Vagina (tissue), 2 donors: ENCODE measurements around the gene CREBL2. TPM values are rescaled to one million over a fixed set of nuclear protein-coding genes. Genes with fewer than 3 reads are reported as not detected.

Experiments used
- DNase-seq, 2 donors: peaks; one replicate each; pipeline ENCODE4 v3.0.0-alpha.2; 2017; ENCODE audit errors: extremely low spot score in 2 of 2
- H3K27ac ChIP-seq: fragments of 200-600 bp; sonication (generic); one replicate; pipeline ENCODE4 v1.5.1; 2019
- H3K27me3 ChIP-seq: fragments of 200-600 bp; sonication (generic); one replicate; pipeline ENCODE4 v1.5.1; 2019
- H3K36me3 ChIP-seq, 2 donors: fragments of 200-600 bp; sonication (generic); one replicate each; pipeline ENCODE4 v1.5.1; 2017 to 2019
- H3K4me1 ChIP-seq: fragments of 200-600 bp; sonication (generic); one replicate; pipeline ENCODE4 v1.5.1; 2019
- H3K4me3 ChIP-seq, 2 donors: fragments of 200-600 bp; sonication (generic); 1 replicate in 1 of 2; 2 replicates in 1 of 2; pipeline ENCODE4 v1.5.1; 2016 to 2019
- H3K9me3 ChIP-seq: fragments of 200-600 bp; sonication (generic); one replicate; pipeline ENCODE4 v1.5.1; 2019
- CTCF ChIP-seq, 3 experiments: fragments of 450-650 bp in 2 of 3; fragments of 200-600 bp in 1 of 3; sonication (generic) in 1 of 3; IDR thresholded peaks; one replicate each; pipeline ENCODE4 v1.5.1; 2017 to 2019; ENCODE audit warnings: antibody characterized with exemption in 3 of 3, mild to moderate bottlenecking in 2 of 3, moderate library complexity in 2 of 3
- POLR2A ChIP-seq, 2 donors: fragments of 450-650 bp; IDR thresholded peaks; one replicate each; pipeline ENCODE4 v1.6.1; 2017; ENCODE audit warnings: antibody characterized with exemption in 2 of 2, mild to moderate bottlenecking in 2 of 2, moderate library complexity in 2 of 2
- POLR2AphosphoS5 ChIP-seq, 2 donors: sonication (generic); formaldehyde crosslinking; IDR thresholded peaks; one replicate each; pipeline ENCODE4 v1.9.0; 2017; ENCODE audit warnings: antibody characterized with exemption in 2 of 2, mild to moderate bottlenecking in 2 of 2, low read depth in 1 of 2; ENCODE audit not compliant: insufficient read depth in 1 of 2
- intact Hi-C: fragments of 100-400 bp; cut with DNase I; formaldehyde crosslinking; loops from one replicate; pipeline ENCODE4 v1.15.1; 2023
- total RNA-seq: library from RNA; depleted of rRNA; stranded (reverse); fragments of >200 nt; gene quantifications from one replicate; pipeline ENCODE4 v1.2.3, GENCODE V29; 2016

The CREBL2 gene
- total RNA-seq, 1 donor from 2014 or later, result 29.0 TPM

DNA sequence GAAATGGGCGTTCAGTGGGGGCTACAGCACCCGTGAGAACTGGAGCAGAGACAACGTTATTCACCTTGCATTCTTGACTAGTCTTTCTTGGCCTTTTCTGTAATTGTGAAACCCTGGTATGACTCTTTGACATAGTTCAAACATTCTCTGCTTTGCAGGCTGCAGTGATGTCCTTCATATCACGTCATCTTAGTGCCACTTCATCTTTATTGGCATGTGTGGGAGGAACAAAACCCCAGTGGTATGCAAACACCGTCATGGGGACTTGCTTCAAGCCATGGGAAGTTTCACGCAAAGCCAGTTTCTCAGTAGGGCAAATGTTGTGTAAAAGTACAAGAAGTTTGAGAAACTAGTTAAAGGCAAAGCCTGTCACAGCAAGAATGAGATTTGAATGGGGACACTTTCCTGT lies 28.8 kb upstream of the CREBL2 start:
- H3K4me3 ChIP-seq, result no peak overlapping the region
- peaks cover 4% of the 10 kb centered on the region for H3K4me1 ChIP-seq
- intact Hi-C loops, result no loop called here
- H3K27ac ChIP-seq, result no peak overlapping the region
- no peaks in the 10 kb centered on the region for H3K9me3 ChIP-seq
- no peak for DNase-seq
- no peaks in the 10 kb centered on the region for H3K36me3 ChIP-seq
- no peak for TF ChIP-seq POLR2A (IDR thresholded peaks at IDR 0.05)
- TF ChIP-seq CTCF (IDR thresholded peaks at IDR 0.05), result no peak
- TF ChIP-seq POLR2AphosphoS5 (IDR thresholded peaks at IDR 0.05; ENCODE audit: insufficient read depth in 1 of 2, low read depth in 1 of 2), result no peak
- H3K27me3 ChIP-seq, result no peaks in the 10 kb centered on the region

- TF ChIP-seq POLR2AphosphoS5 (IDR thresholded peaks at IDR 0.05; ENCODE audit: insufficient read depth in 1 of 2, low read depth in 1 of 2), result no peak
- no peak for TF ChIP-seq POLR2A (IDR thresholded peaks at IDR 0.05)
- no peak for TF ChIP-seq CTCF (IDR thresholded peaks at IDR 0.05)
- DNase-seq, result no peak
- H3K4me1 ChIP-seq, result peaks cover 4% of the 10 kb centered on the region
These were observed 28.0 kb upstream of the CREBL2 start for GRCh38 chr12:12583510-12584178.

DNA sequence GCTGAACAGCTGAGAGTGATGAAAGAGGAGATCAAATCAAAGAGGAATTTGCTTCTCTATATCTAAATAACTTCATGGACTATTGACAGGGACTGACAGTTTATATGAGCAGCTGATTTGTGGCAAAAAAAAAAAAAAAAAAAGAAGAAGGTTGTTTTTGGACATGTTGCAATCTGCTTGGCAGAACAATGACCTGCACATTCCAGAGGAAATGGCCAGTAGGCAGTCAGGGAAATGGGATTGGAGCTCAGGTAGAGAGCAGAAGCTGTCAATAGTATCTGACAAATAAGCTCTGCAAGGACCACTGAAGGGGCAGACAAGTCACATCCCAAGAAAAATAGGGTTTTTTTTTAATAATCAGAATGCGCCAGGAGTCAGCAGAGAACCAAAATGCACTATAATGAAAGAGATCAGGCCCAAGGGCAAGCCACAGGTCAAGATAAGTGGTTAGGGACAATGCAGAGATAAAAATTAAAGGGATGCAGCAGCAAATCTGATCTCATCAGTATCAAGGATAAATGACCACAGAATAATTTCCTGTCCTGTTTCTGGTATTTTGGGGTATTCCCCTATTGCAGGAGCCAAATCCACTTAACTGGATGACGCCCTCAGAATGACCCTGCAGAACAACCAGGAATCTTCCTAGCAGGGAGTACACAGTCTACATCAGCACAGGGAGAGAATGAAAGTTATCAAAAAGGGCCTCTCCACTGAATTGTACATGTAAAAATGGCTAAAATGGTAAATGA lies 26.4 kb upstream of the CREBL2 start:
- Histone ChIP-seq H3K9me3 (no peaks in the 10 kb centered on the region), H3K4me3 (no peak overlapping the region), H3K4me1 (peaks cover 4% of the 10 kb centered on the region), H3K36me3 (no peaks in the 10 kb centered on the region), H3K27ac (no peak overlapping the region), H3K27me3 (no peaks in the 10 kb centered on the region)
- no peak for TF ChIP-seq POLR2A (IDR thresholded peaks at IDR 0.05)
- TF ChIP-seq POLR2AphosphoS5 (IDR thresholded peaks at IDR 0.05; ENCODE audit: insufficient read depth in 1 of 2, low read depth in 1 of 2), result no peak
- TF ChIP-seq CTCF (IDR thresholded peaks at IDR 0.05), result no peak
- no peak for DNase-seq
- intact Hi-C loops, result no loop called here

More at GRCh38 chr12:12583510-12584178, 28.0 kb upstream of the CREBL2 start:
- Histone ChIP-seq H3K27me3 (no peaks in the 10 kb centered on the region), H3K36me3 (no peaks in the 10 kb centered on the region), H3K9me3 (no peaks in the 10 kb centered on the region), H3K4me3 (no peak overlapping the region), H3K27ac (no peak overlapping the region)
- intact Hi-C loops, result no loop called here

DNA sequence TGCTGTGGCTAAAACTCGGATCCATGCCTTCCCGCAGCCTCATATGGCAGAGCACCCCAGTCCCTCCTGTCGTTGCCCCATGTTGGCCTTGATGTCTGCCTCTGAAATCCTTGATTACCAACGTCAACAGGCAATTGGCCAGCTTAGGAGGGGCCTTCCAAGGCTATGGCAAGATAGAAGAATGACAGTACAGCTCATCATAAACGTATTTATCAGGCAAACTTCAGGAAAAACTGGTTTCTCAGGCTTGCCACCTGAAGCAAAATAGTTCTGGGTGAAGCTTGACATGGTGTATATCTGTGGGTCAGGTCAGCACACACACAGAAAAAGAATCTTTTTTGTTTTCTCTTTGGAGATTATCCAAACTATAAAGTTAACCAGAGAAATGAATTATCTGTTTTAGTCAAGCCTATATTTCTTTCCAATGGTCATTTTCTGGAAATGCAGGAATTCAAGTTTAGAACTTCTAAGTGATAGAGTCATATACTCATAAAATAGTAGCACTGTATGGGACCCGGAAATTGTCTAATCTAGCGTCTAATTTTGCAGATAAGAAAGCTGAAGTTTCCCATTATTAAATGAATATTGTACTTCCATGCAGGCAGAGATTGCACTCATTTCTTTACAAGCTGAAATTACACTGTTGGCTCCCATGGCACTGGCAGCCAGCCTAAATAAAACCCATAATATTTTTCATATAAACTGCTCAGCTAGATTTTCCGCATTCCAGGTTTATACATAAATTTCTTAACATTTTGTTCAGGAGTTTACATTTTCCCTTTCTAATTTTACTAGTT lies 24.6 kb upstream of the CREBL2 start:
- Histone ChIP-seq H3K4me3 (no peak overlapping the region), H3K9me3 (no peaks in the 10 kb centered on the region), H3K27ac (no peak overlapping the region), H3K36me3 (no peaks in the 10 kb centered on the region), H3K4me1 (peaks cover 4% of the 10 kb centered on the region), H3K27me3 (no peaks in the 10 kb centered on the region)
- intact Hi-C loops, result no loop called here
- DNase-seq, result no peak
- TF ChIP-seq CTCF (IDR thresholded peaks at IDR 0.05) (no peak), POLR2AphosphoS5 (IDR thresholded peaks at IDR 0.05; ENCODE audit: insufficient read depth in 1 of 2, low read depth in 1 of 2) (no peak), POLR2A (IDR thresholded peaks at IDR 0.05) (no peak)
